ENCODE measurements around the gene MYMX.

MYMX gene

GRCh38 chr6:44265722-44266233 is 49.1 kb downstream of the MYMX start:
- no peak for DNase-seq

- DNase-seq = no peak
These were observed 49.6 kb downstream of the MYMX start for GRCh38 chr6:44266347-44266746.

GRCh38 chr6:44267252-44267651 is 50.5 kb downstream of the MYMX start:
- no peak for DNase-seq

All from left hindlimb (tissue), 1 donor.